GM06990 (cell line): ENCODE results near the gene ADGRL3.

ENCODE experiments used
- DNase-seq: peaks from one replicate; pipeline ENCODE4 v3.0.0-alpha.2; 2011; ENCODE audit not compliant: insufficient read length; ENCODE audit errors: extremely low read depth
- H3K27me3 ChIP-seq: replicated peaks from 2 replicates; pipeline ENCODE4 v1.6.0; 2011; ENCODE audit warnings: low read length; ENCODE audit not compliant: control insufficient read depth, insufficient read depth
- H3K36me3 ChIP-seq: 2 replicates; pipeline ENCODE4 v1.5.1; 2011; ENCODE audit warnings: low read length; ENCODE audit not compliant: control insufficient read depth, insufficient read depth
- H3K4me3 ChIP-seq: replicated peaks from 2 replicates; pipeline ENCODE4 v1.5.1; 2011; ENCODE audit warnings: low read depth, mild to moderate bottlenecking, control low read depth, low read length
- TF ChIP-seq, protein P1 (sequence below): IDR thresholded peaks from 2 replicates; pipeline ENCODE4 v1.5.1; 2011; ENCODE audit warnings: low read length, control low read depth, mild to moderate bottlenecking, inconsistent platforms; ENCODE audit not compliant: insufficient read depth, poor library complexity, severe bottlenecking

ADGRL3 gene

GRCh38 chr4:62093735-62094134, 893.6 kb downstream of the ADGRL3 start:
- no peak for DNase-seq
- Histone ChIP-seq H3K4me3 (no peak overlapping the region), H3K36me3 (no peaks in the 10 kb centered on the region), H3K27me3 (no peaks in the 10 kb centered on the region)
- TF ChIP-seq, protein P1, sequence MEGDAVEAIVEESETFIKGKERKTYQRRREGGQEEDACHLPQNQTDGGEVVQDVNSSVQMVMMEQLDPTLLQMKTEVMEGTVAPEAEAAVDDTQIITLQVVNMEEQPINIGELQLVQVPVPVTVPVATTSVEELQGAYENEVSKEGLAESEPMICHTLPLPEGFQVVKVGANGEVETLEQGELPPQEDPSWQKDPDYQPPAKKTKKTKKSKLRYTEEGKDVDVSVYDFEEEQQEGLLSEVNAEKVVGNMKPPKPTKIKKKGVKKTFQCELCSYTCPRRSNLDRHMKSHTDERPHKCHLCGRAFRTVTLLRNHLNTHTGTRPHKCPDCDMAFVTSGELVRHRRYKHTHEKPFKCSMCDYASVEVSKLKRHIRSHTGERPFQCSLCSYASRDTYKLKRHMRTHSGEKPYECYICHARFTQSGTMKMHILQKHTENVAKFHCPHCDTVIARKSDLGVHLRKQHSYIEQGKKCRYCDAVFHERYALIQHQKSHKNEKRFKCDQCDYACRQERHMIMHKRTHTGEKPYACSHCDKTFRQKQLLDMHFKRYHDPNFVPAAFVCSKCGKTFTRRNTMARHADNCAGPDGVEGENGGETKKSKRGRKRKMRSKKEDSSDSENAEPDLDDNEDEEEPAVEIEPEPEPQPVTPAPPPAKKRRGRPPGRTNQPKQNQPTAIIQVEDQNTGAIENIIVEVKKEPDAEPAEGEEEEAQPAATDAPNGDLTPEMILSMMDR: no peak

- Histone ChIP-seq H3K27me3 (no peaks in the 10 kb centered on the region), H3K36me3 (no peaks in the 10 kb centered on the region), H3K4me3 (no peak overlapping the region)
- no peak for DNase-seq
- TF ChIP-seq, protein P1: no peak
These were observed 896.8 kb downstream of the ADGRL3 start for GRCh38 chr4:62096881-62097280.

DNA sequence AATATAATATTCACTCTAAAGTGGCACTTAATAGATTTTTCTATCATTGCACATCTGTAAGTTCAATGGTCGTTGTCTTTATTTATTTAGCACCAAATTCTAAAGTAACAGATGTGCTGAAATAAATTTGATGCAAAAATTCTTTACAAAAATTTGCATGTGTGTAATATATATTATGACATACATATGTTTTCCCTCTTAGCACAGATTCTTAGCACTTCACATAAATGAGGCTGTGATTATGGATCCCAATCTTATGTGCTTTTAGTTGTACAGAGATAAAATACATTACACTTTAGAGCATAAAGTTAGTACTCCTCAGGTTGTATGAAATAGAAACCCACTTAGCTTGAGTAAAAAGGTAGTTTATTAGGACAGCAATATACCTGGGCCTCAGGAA, 915.1 kb downstream of the ADGRL3 start:
- TF ChIP-seq, protein P1: no peak
- Histone ChIP-seq H3K27me3 (no peaks in the 10 kb centered on the region), H3K36me3 (no peaks in the 10 kb centered on the region), H3K4me3 (no peak overlapping the region)
- no peak for DNase-seq

DNA sequence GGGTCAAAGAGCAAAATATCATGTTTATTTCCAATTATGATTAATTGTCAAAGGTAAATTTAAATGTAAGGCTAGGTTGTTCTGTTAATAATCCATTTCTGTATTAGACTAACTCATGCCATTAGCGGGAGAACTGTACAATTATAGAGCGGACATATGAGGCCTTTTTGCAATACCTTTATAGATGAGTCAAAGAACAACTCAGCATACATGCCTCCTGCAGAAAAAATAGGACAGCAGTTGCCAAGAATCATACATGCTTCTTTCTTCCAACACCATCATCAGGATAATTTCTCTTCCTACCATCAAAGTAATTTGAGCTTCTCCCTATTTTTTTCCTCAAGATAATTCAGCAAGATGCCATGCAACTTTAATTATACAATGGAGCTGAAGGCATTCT, 917.8 kb downstream of the ADGRL3 start:
- no peaks in the 10 kb centered on the region for H3K36me3 ChIP-seq
- no peaks in the 10 kb centered on the region for H3K27me3 ChIP-seq
- TF ChIP-seq, protein P1: no peak
- no peak overlapping the region for H3K4me3 ChIP-seq
- DNase-seq: no peak

GRCh38 chr4:62118558-62118957, 918.4 kb downstream of the ADGRL3 start:
- TF ChIP-seq, protein P1: no peak
- no peak for DNase-seq
- Histone ChIP-seq H3K4me3 (no peak overlapping the region), H3K27me3 (no peaks in the 10 kb centered on the region), H3K36me3 (no peaks in the 10 kb centered on the region)

GRCh38 chr4:62119195-62119594, 919.1 kb downstream of the ADGRL3 start:
- H3K27me3 ChIP-seq: no peaks in the 10 kb centered on the region
- TF ChIP-seq, protein P1: no peak
- no peak for DNase-seq
- no peaks in the 10 kb centered on the region for H3K36me3 ChIP-seq
- no peak overlapping the region for H3K4me3 ChIP-seq
